ENCODE measurements around the gene CCR2.

CCR2 gene

GRCh38 chr3:46354478-46354877 is 567 bp downstream of the CCR2 start:
- H3K9ac ChIP-seq (ENCODE audit: low read length), result no peak overlapping the region
- no peak overlapping the region for H2BK15ac ChIP-seq (ENCODE audit: low read depth, poor library complexity, severe bottlenecking)
- no peak overlapping the region for H4K91ac ChIP-seq (ENCODE audit: low read length)
- H3K23ac ChIP-seq (ENCODE audit: low read length in 2 of 2), result no peak overlapping the region
- H2AFZ ChIP-seq (ENCODE audit: low read depth, low read length), result no peak overlapping the region
- H3K18ac ChIP-seq (ENCODE audit: low read depth in 1 of 2, low read length in 2 of 2), result no peak overlapping the region
- no peaks in the 10 kb centered on the region for H3K9me3 ChIP-seq (ENCODE audit: control insufficient read depth, low read length)
- no peak overlapping the region for H2BK12ac ChIP-seq (ENCODE audit: low read length in 2 of 2)
- H3K36me3 ChIP-seq (ENCODE audit: control insufficient read depth in 1 of 2, insufficient read depth in 2 of 2, low read depth in 1 of 2, low read length in 2 of 2), result no peaks in the 10 kb centered on the region
- no peak overlapping the region for H2BK5ac ChIP-seq (ENCODE audit: low read depth, low read length, poor library complexity, severe bottlenecking)
- H2AK5ac ChIP-seq (ENCODE audit: low read length, severe bottlenecking), result no peak overlapping the region
- H3K14ac ChIP-seq (ENCODE audit: low read length in 2 of 2), result no peak overlapping the region
- H3K4me3 ChIP-seq (ENCODE audit: insufficient read depth in 1 of 2, low read depth in 1 of 2, low read length in 2 of 2), result no peak overlapping the region
- peaks cover 53 to 91% of the 10 kb centered on the region in 2 experiments for H3K27me3 ChIP-seq (ENCODE audit: control insufficient read depth in 1 of 2, insufficient read depth in 1 of 2, low read length in 2 of 2)
- no peak overlapping the region for H2BK120ac ChIP-seq (ENCODE audit: low read depth, low read length)
- 50% methylated on average over 1 of the region's 1 CpG for WGBS
- H3K4me2 ChIP-seq (ENCODE audit: low read length, poor library complexity, severe bottlenecking), result no peak overlapping the region
- no peak overlapping the region for H4K8ac ChIP-seq (ENCODE audit: low read length)
- no peaks in the 10 kb centered on the region for H3K4me1 ChIP-seq (ENCODE audit: control insufficient read depth, insufficient read depth, low read depth, low read length)
- no peaks in the 10 kb centered on the region for H3K79me1 ChIP-seq (replicated peaks; ENCODE audit: low read length, poor library complexity, severe bottlenecking)
- H3K4ac ChIP-seq (ENCODE audit: low read depth in 1 of 2, low read length in 2 of 2), result no peak overlapping the region
- no peak overlapping the region for H3K27ac ChIP-seq (ENCODE audit: low read length, poor library complexity, severe bottlenecking)
- DNase-seq, result no peak

GRCh38 chr3:46354984-46355383 is 1.1 kb downstream of the CCR2 start:
- Histone ChIP-seq H3K9me3 (ENCODE audit: control insufficient read depth, low read length) (no peaks in the 10 kb centered on the region), H3K4ac (ENCODE audit: low read depth in 1 of 2, low read length in 2 of 2) (no peak overlapping the region), H2BK15ac (ENCODE audit: low read depth, poor library complexity, severe bottlenecking) (no peak overlapping the region), H3K4me2 (ENCODE audit: low read length, poor library complexity, severe bottlenecking) (no peak overlapping the region), H3K18ac (ENCODE audit: low read depth in 1 of 2, low read length in 2 of 2) (no peak overlapping the region), H3K9ac (ENCODE audit: low read length) (no peak overlapping the region), H3K27ac (ENCODE audit: low read length, poor library complexity, severe bottlenecking) (no peak overlapping the region), H3K4me1 (ENCODE audit: control insufficient read depth, insufficient read depth, low read depth, low read length) (no peaks in the 10 kb centered on the region), H4K8ac (ENCODE audit: low read length) (no peak overlapping the region), H2BK120ac (ENCODE audit: low read depth, low read length) (no peak overlapping the region), H2BK12ac (ENCODE audit: low read length in 2 of 2) (no peak overlapping the region), H2BK5ac (ENCODE audit: low read depth, low read length, poor library complexity, severe bottlenecking) (no peak overlapping the region), H3K23ac (ENCODE audit: low read length in 2 of 2) (no peak overlapping the region), H3K14ac (ENCODE audit: low read length in 2 of 2) (no peak overlapping the region), H3K36me3 (ENCODE audit: control insufficient read depth in 1 of 2, insufficient read depth in 2 of 2, low read depth in 1 of 2, low read length in 2 of 2) (no peaks in the 10 kb centered on the region), H3K27me3 (ENCODE audit: control insufficient read depth in 1 of 2, insufficient read depth in 1 of 2, low read length in 2 of 2) (peaks cover 56 to 86% of the 10 kb centered on the region in 2 experiments), H3K79me1 (replicated peaks; ENCODE audit: low read length, poor library complexity, severe bottlenecking) (no peaks in the 10 kb centered on the region), H4K91ac (ENCODE audit: low read length) (no peak overlapping the region), H3K4me3 (ENCODE audit: insufficient read depth in 1 of 2, low read depth in 1 of 2, low read length in 2 of 2) (no peak overlapping the region), H2AK5ac (ENCODE audit: low read length, severe bottlenecking) (no peak overlapping the region), H2AFZ (ENCODE audit: low read depth, low read length) (no peak overlapping the region)
- no peak for DNase-seq

DNA sequence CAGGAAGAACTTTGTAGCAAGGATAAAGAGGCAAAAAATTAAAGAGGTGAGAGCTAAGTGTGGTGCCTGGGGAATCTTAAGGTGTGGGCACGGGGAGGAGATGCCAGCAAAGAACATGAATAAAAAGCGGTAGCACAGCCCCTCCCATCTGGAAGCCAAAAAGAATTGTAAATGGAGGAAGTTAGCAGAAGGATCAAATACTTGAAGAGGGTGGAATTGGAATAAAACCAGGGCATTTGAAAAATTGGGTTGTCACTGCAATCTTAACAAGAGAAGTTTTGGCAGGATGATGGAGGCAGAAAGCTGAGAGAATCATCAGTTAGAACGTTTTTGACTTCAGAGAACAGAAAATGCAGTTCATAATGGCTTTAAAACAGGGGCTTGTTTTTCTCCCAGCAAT is 2.4 kb downstream of the CCR2 start:
- DNase-seq, result no peak
- H2AK5ac ChIP-seq (ENCODE audit: low read length, severe bottlenecking), result no peak overlapping the region
- no peak overlapping the region for H2BK120ac ChIP-seq (ENCODE audit: low read depth, low read length)
- no peak overlapping the region for H2AFZ ChIP-seq (ENCODE audit: low read depth, low read length)
- no peak overlapping the region for H4K8ac ChIP-seq (ENCODE audit: low read length)
- no peak overlapping the region for H3K18ac ChIP-seq (ENCODE audit: low read depth in 1 of 2, low read length in 2 of 2)
- WGBS, result 75% methylated on average over 3 of the region's 3 CpGs
- H3K4me3 ChIP-seq (ENCODE audit: insufficient read depth in 1 of 2, low read depth in 1 of 2, low read length in 2 of 2), result no peak overlapping the region
- H3K23ac ChIP-seq (ENCODE audit: low read length in 2 of 2), result no peak overlapping the region
- no peak overlapping the region for H3K4me2 ChIP-seq (ENCODE audit: low read length, poor library complexity, severe bottlenecking)
- H3K36me3 ChIP-seq (ENCODE audit: control insufficient read depth in 1 of 2, insufficient read depth in 2 of 2, low read depth in 1 of 2, low read length in 2 of 2), result no peaks in the 10 kb centered on the region
- no peaks in the 10 kb centered on the region for H3K9me3 ChIP-seq (ENCODE audit: control insufficient read depth, low read length)
- H3K4me1 ChIP-seq (ENCODE audit: control insufficient read depth, insufficient read depth, low read depth, low read length), result no peaks in the 10 kb centered on the region
- H3K9ac ChIP-seq (ENCODE audit: low read length), result no peak overlapping the region
- peaks cover 58 to 73% of the 10 kb centered on the region in 2 experiments for H3K27me3 ChIP-seq (ENCODE audit: control insufficient read depth in 1 of 2, insufficient read depth in 1 of 2, low read length in 2 of 2)
- H3K4ac ChIP-seq (ENCODE audit: low read depth in 1 of 2, low read length in 2 of 2), result no peak overlapping the region
- H2BK12ac ChIP-seq (ENCODE audit: low read length in 2 of 2), result no peak overlapping the region
- no peak overlapping the region for H2BK15ac ChIP-seq (ENCODE audit: low read depth, poor library complexity, severe bottlenecking)
- no peak overlapping the region for H2BK5ac ChIP-seq (ENCODE audit: low read depth, low read length, poor library complexity, severe bottlenecking)
- no peak overlapping the region for H3K27ac ChIP-seq (ENCODE audit: low read length, poor library complexity, severe bottlenecking)
- no peaks in the 10 kb centered on the region for H3K79me1 ChIP-seq (replicated peaks; ENCODE audit: low read length, poor library complexity, severe bottlenecking)
- no peak overlapping the region for H3K14ac ChIP-seq (ENCODE audit: low read length in 2 of 2)
- no peak overlapping the region for H4K91ac ChIP-seq (ENCODE audit: low read length)

GRCh38 chr3:46356909-46357308 is 3.0 kb downstream of the CCR2 start:
- WGBS, result 98% methylated on average over 4 of the region's 4 CpGs
- DNase-seq, result no peak
- no peak overlapping the region for H3K14ac ChIP-seq (ENCODE audit: low read length in 2 of 2)
- H3K4ac ChIP-seq (ENCODE audit: low read depth in 1 of 2, low read length in 2 of 2), result no peak overlapping the region
- H2BK5ac ChIP-seq (ENCODE audit: low read depth, low read length, poor library complexity, severe bottlenecking), result no peak overlapping the region
- H4K8ac ChIP-seq (ENCODE audit: low read length), result no peak overlapping the region
- H2AK5ac ChIP-seq (ENCODE audit: low read length, severe bottlenecking), result no peak overlapping the region
- H3K23ac ChIP-seq (ENCODE audit: low read length in 2 of 2), result no peak overlapping the region
- no peak overlapping the region for H3K27ac ChIP-seq (ENCODE audit: low read length, poor library complexity, severe bottlenecking)
- H3K9ac ChIP-seq (ENCODE audit: low read length), result no peak overlapping the region
- no peaks in the 10 kb centered on the region for H3K9me3 ChIP-seq (ENCODE audit: control insufficient read depth, low read length)
- no peak overlapping the region for H4K91ac ChIP-seq (ENCODE audit: low read length)
- H2BK12ac ChIP-seq (ENCODE audit: low read length in 2 of 2), result no peak overlapping the region
- H3K27me3 ChIP-seq (ENCODE audit: control insufficient read depth in 1 of 2, insufficient read depth in 1 of 2, low read length in 2 of 2), result peaks cover 52 to 67% of the 10 kb centered on the region in 2 experiments
- no peaks in the 10 kb centered on the region for H3K4me1 ChIP-seq (ENCODE audit: control insufficient read depth, insufficient read depth, low read depth, low read length)
- no peak overlapping the region for H3K4me2 ChIP-seq (ENCODE audit: low read length, poor library complexity, severe bottlenecking)
- no peaks in the 10 kb centered on the region for H3K79me1 ChIP-seq (replicated peaks; ENCODE audit: low read length, poor library complexity, severe bottlenecking)
- H3K36me3 ChIP-seq (ENCODE audit: control insufficient read depth in 1 of 2, insufficient read depth in 2 of 2, low read depth in 1 of 2, low read length in 2 of 2), result no peaks in the 10 kb centered on the region
- H2BK15ac ChIP-seq (ENCODE audit: low read depth, poor library complexity, severe bottlenecking), result no peak overlapping the region
- H3K4me3 ChIP-seq (ENCODE audit: insufficient read depth in 1 of 2, low read depth in 1 of 2, low read length in 2 of 2), result no peak overlapping the region
- H2BK120ac ChIP-seq (ENCODE audit: low read depth, low read length), result no peak overlapping the region
- H2AFZ ChIP-seq (ENCODE audit: low read depth, low read length), result no peak overlapping the region
- no peak overlapping the region for H3K18ac ChIP-seq (ENCODE audit: low read depth in 1 of 2, low read length in 2 of 2)
